GM04503 (cell line): ENCODE results near the gene ARHGAP29.

ENCODE experiments used
- DNase-seq: peaks from one replicate; pipeline ENCODE4 v3.0.0-alpha.2; 2012; ENCODE audit warnings: low read depth

ARHGAP29 gene

GRCh38 chr1:94265011-94265422, 27.6 kb upstream of the ARHGAP29 start:
- no peak for DNase-seq

GRCh38 chr1:94260635-94261387, 23.4 kb upstream of the ARHGAP29 start:
- DNase-seq = no peak

- no peak for DNase-seq
Measured at GRCh38 chr1:94259635-94260289, 22.4 kb upstream of the ARHGAP29 start.

GRCh38 chr1:94258873-94259331, 21.5 kb upstream of the ARHGAP29 start:
- peak; percentile 98 for DNase-seq

- DNase-seq = no peak
Measured at GRCh38 chr1:94257444-94257843, 20.1 kb upstream of the ARHGAP29 start.

GRCh38 chr1:94255476-94255875, 18.1 kb upstream of the ARHGAP29 start:
- no peak for DNase-seq

- no peak for DNase-seq
Measured at GRCh38 chr1:94254073-94254810, 16.9 kb upstream of the ARHGAP29 start.

GRCh38 chr1:94253456-94254017, 16.2 kb upstream of the ARHGAP29 start:
- no peak for DNase-seq

GRCh38 chr1:94250341-94250740, 13.0 kb upstream of the ARHGAP29 start:
- no peak for DNase-seq

GRCh38 chr1:94248956-94249688, 11.7 kb upstream of the ARHGAP29 start:
- DNase-seq = no peak

- DNase-seq = no peak
Measured at GRCh38 chr1:94247138-94248094, 10.0 kb upstream of the ARHGAP29 start.

- no peak for DNase-seq
Measured at GRCh38 chr1:94246692-94247137, 9.3 kb upstream of the ARHGAP29 start.

- no peak for DNase-seq
Measured at GRCh38 chr1:94245747-94246438, 8.5 kb upstream of the ARHGAP29 start.

GRCh38 chr1:94244816-94245215, 7.4 kb upstream of the ARHGAP29 start:
- no peak for DNase-seq

- no peak for DNase-seq
Measured at GRCh38 chr1:94243665-94244064, 6.3 kb upstream of the ARHGAP29 start.

GRCh38 chr1:94240822-94241221, 3.4 kb upstream of the ARHGAP29 start:
- no peak for DNase-seq

- DNase-seq = no peak
Measured at GRCh38 chr1:94239796-94240195, 2.4 kb upstream of the ARHGAP29 start.

- no peak for DNase-seq
Measured at GRCh38 chr1:94239051-94239450, 1.7 kb upstream of the ARHGAP29 start.

GRCh38 chr1:94236630-94237290, 624 bp downstream of the ARHGAP29 start:
- no peak for DNase-seq
